Endodermal cell (in vitro differentiated cells): ENCODE results near the gene NEGR1. TPM values are rescaled to one million over a fixed set of nuclear protein-coding genes. Genes with fewer than 3 reads are reported as not detected.

Source experiments
- DNase-seq: peaks from one replicate; pipeline ENCODE4 v3.0.0-alpha.2; 2017
- H3K27ac ChIP-seq: 2 replicates; pipeline ENCODE4 v1.5.1; 2013; ENCODE audit warnings: mild to moderate bottlenecking, low read depth, low read length, moderate library complexity
- H3K27me3 ChIP-seq: 2 replicates; pipeline ENCODE4 v1.6.1; 2013; ENCODE audit warnings: mild to moderate bottlenecking, low read length, moderate library complexity; ENCODE audit not compliant: insufficient read depth, control insufficient read depth, poor library complexity, severe bottlenecking
- H3K36me3 ChIP-seq: 2 replicates; pipeline ENCODE4 v1.7.0; 2013; ENCODE audit warnings: mild to moderate bottlenecking, low read length, moderate library complexity; ENCODE audit not compliant: control insufficient read depth, insufficient read depth
- H3K4me1 ChIP-seq: one replicate; pipeline ENCODE4 v1.7.0; 2013; ENCODE audit warnings: low read length; ENCODE audit not compliant: control insufficient read depth, insufficient read depth
- H3K4me3 ChIP-seq: 2 replicates; pipeline ENCODE4 v1.5.1; 2013; ENCODE audit warnings: mild to moderate bottlenecking, low read length, moderate library complexity
- H3K9ac ChIP-seq: 2 replicates; pipeline ENCODE4 v1.6.1; 2013; ENCODE audit warnings: mild to moderate bottlenecking, low read length, moderate library complexity; ENCODE audit not compliant: poor library complexity, severe bottlenecking; ENCODE audit errors: extremely low read depth
- H3K9me3 ChIP-seq: 2 replicates; pipeline ENCODE4 v1.6.1; 2013; ENCODE audit warnings: mild to moderate bottlenecking, low read length, moderate library complexity; ENCODE audit not compliant: control insufficient read depth
- H3K27ac Mint-ChIP-seq: 2 replicates; pipeline ENCODE4 v1.8.0; 2020; ENCODE audit warnings: mixed read lengths
- H3K27me3 Mint-ChIP-seq: 2 replicates; pipeline ENCODE4 v1.8.0; 2021; ENCODE audit warnings: mild to moderate bottlenecking, mixed read lengths; ENCODE audit not compliant: insufficient read depth
- H3K36me3 Mint-ChIP-seq: 2 replicates; pipeline ENCODE4 v1.8.0; 2020; ENCODE audit warnings: low read depth, mixed read lengths
- H3K4me1 Mint-ChIP-seq: 2 replicates; pipeline ENCODE4 v1.8.0; 2020; ENCODE audit warnings: mixed read lengths
- H3K4me3 Mint-ChIP-seq: 2 replicates; pipeline ENCODE4 v1.8.0; 2020; ENCODE audit warnings: mild to moderate bottlenecking, moderate library complexity, mixed read lengths
- H3K9me3 Mint-ChIP-seq: 2 replicates; pipeline ENCODE4 v1.8.0; 2020; ENCODE audit warnings: mild to moderate bottlenecking, mixed read lengths
- CTCF ChIP-seq: fragments of 200-600 bp; sonication (generic); conservative IDR thresholded peaks from 2 replicates; pipeline ENCODE4 v1.5.0; 2021; ENCODE audit warnings: antibody characterized with exemption, mild to moderate bottlenecking
- WGBS, 2 experiments: methylation state at CpG; one replicate each; pipeline versions ENCODE4 v1.1.5 to v1.1.7; 2013; ENCODE audit warnings: missing lambda C conversion rate in 2 of 2, mixed read lengths in 1 of 2; ENCODE audit not compliant: insufficient coverage in 1 of 2, insufficient read length in 1 of 2; 5-methylcytosine and 5-hydroxymethylcytosine counted together
- total RNA-seq, 2 donors: library from RNA; stranded (reverse); fragmentation: NEBNext Ultra II Directional in 1 of 2; extraction: Animal tissue kit (Norgen Biotek cat#: 25700) in 1 of 2; gene quantifications; 2 replicates in 1 of 2; 3 replicates in 1 of 2; pipeline ENCODE4 v1.2.1, GENCODE V29; 2021

NEGR1 gene
- total RNA-seq, 2 donors from 2014 or later, result 1.5 to 2.1 TPM

- no peak overlapping the region for H3K27ac ChIP-seq
- no peaks in the 10 kb centered on the region for H3K9me3 ChIP-seq
- 80 to 93% methylated on average over 1 to 2 of the region's 2 CpGs for WGBS, 2 experiments
- no peak overlapping the region for H3K27ac Mint-ChIP-seq
- DNase-seq, result no peak
- H3K27me3 Mint-ChIP-seq, result no peaks in the 10 kb centered on the region
- H3K9me3 Mint-ChIP-seq, result no peaks in the 10 kb centered on the region
- H3K36me3 ChIP-seq, result no peaks in the 10 kb centered on the region
- no peaks in the 10 kb centered on the region for H3K36me3 Mint-ChIP-seq
- H3K4me3 Mint-ChIP-seq, result no peak overlapping the region
- H3K27me3 ChIP-seq, result no peaks in the 10 kb centered on the region
- H3K4me3 ChIP-seq, result no peak overlapping the region
- peaks cover 5% of the 10 kb centered on the region for H3K4me1 Mint-ChIP-seq
- no peaks in the 10 kb centered on the region for H3K4me1 ChIP-seq
- no peak overlapping the region for H3K9ac ChIP-seq
- no peak for TF ChIP-seq CTCF
Observed at GRCh38 chr1:72109916-72110315, 172.4 kb downstream of the NEGR1 start.

GRCh38 chr1:72105201-72105600, 177.1 kb downstream of the NEGR1 start:
- no peaks in the 10 kb centered on the region for H3K36me3 Mint-ChIP-seq
- no peaks in the 10 kb centered on the region for H3K9me3 ChIP-seq
- no peak overlapping the region for H3K27ac ChIP-seq
- H3K4me1 ChIP-seq, result no peaks in the 10 kb centered on the region
- H3K27me3 ChIP-seq, result no peaks in the 10 kb centered on the region
- no peaks in the 10 kb centered on the region for H3K4me1 Mint-ChIP-seq
- H3K27ac Mint-ChIP-seq, result no peak overlapping the region
- H3K27me3 Mint-ChIP-seq, result no peaks in the 10 kb centered on the region
- no peak overlapping the region for H3K9ac ChIP-seq
- no peak for DNase-seq
- no peak overlapping the region for H3K4me3 Mint-ChIP-seq
- WGBS, 2 experiments, result 80% methylated on average over 1 of the region's 2 CpGs; no CpG with 5 or more reads in 1 of the 2 experiments
- H3K9me3 Mint-ChIP-seq, result no peaks in the 10 kb centered on the region
- no peak overlapping the region for H3K4me3 ChIP-seq
- no peak for TF ChIP-seq CTCF
- no peaks in the 10 kb centered on the region for H3K36me3 ChIP-seq

GRCh38 chr1:72101840-72102632, 180.3 kb downstream of the NEGR1 start:
- Mint-ChIP-seq H3K4me3 (no peak overlapping the region), H3K27ac (no peak overlapping the region), H3K9me3 (no peaks in the 10 kb centered on the region), H3K4me1 (no peaks in the 10 kb centered on the region), H3K36me3 (no peaks in the 10 kb centered on the region), H3K27me3 (no peaks in the 10 kb centered on the region)
- Histone ChIP-seq H3K9me3 (no peaks in the 10 kb centered on the region), H3K27me3 (no peaks in the 10 kb centered on the region), H3K4me3 (no peak overlapping the region), H3K27ac (no peak overlapping the region), H3K4me1 (no peaks in the 10 kb centered on the region), H3K36me3 (no peaks in the 10 kb centered on the region), H3K9ac (no peak overlapping the region)
- DNase-seq, result no peak
- WGBS, 2 experiments, result 95 to 100% methylated on average over 1 to 2 of the region's 3 CpGs
- no peak for TF ChIP-seq CTCF
